H1 (cell line): Measurements from ENCODE around the gene C20orf141. TPM values are rescaled to one million over a fixed set of nuclear protein-coding genes. Genes with fewer than 3 reads are reported as not detected.

Experiments
- CTCF ChIA-PET: fragments of 300-600 bp; sonication (Branson Sonifier 250); formaldehyde crosslinking; loops from one replicate; lab custom pipeline; 2021; ENCODE audit not compliant: partially characterized antibody; lab: Charles Lee
- POLR2A ChIA-PET: fragments of 300-600 bp; sonication (Branson Sonifier 250); formaldehyde crosslinking; loops from one replicate; lab custom pipeline; 2021; ENCODE audit warnings: inconsistent platforms; ENCODE audit not compliant: partially characterized antibody; lab: Charles Lee
- DNase-seq, 2 experiments: peaks; one replicate each; pipeline versions ENCODE4 v3.0.0 to v3.0.0-alpha.2; 2010 to 2022; ENCODE audit warnings: low spot score in 2 of 2, low read depth in 1 of 2, mixed read lengths in 1 of 2
- FAIRE-seq: peaks from 2 replicates; lab custom pipeline; 2011; peaks lifted over from hg19 to GRCh38; lab: Jason Lieb, UNC
- H2AFZ ChIP-seq: 2 replicates; pipeline ENCODE4 v1.8.1; 2012; ENCODE audit warnings: low read length, inconsistent platforms
- H2AK5ac ChIP-seq: 2 replicates; pipeline ENCODE4 v1.6.1; 2013; ENCODE audit warnings: low read depth, low read length
- H2BK120ac ChIP-seq: replicated peaks from 2 replicates; pipeline ENCODE3; 2013; ENCODE audit warnings: low read depth, low read length, inconsistent platforms
- H2BK12ac ChIP-seq: 2 replicates; pipeline ENCODE4 v1.6.1; 2013; ENCODE audit warnings: low read depth, low read length
- H2BK15ac ChIP-seq: 2 replicates; pipeline ENCODE4 v1.6.1; 2013; ENCODE audit warnings: low read length
- H2BK20ac ChIP-seq: 2 replicates; pipeline ENCODE4 v1.6.1; 2013; ENCODE audit warnings: low read length
- H2BK5ac ChIP-seq: 2 replicates; pipeline ENCODE4 v1.6.1; 2013; ENCODE audit warnings: low read depth, low read length
- H3K14ac ChIP-seq: 2 replicates; pipeline ENCODE4 v1.6.1; 2013; ENCODE audit warnings: inconsistent platforms; ENCODE audit not compliant: insufficient read length
- H3K18ac ChIP-seq: 2 replicates; pipeline ENCODE4 v1.6.1; 2013; ENCODE audit warnings: low read length; ENCODE audit errors: extremely low read depth
- H3K23ac ChIP-seq: 2 replicates; pipeline ENCODE4 v1.6.1; 2013; ENCODE audit warnings: inconsistent platforms; ENCODE audit not compliant: insufficient read length
- H3K23me2 ChIP-seq: 2 replicates; pipeline ENCODE4 v1.6.1; 2013; ENCODE audit warnings: low read depth, low read length
- H3K27ac ChIP-seq: 2 replicates; pipeline ENCODE4 v1.6.1; 2011; ENCODE audit warnings: low read depth, low read length, inconsistent platforms
- H3K27me3 ChIP-seq, 4 experiments: replicated peaks in 1 of 4; 1 replicate in 1 of 4; 2 replicates in 3 of 4; pipeline versions ENCODE4 v1.6.1 to v1.8.1; 2011 to 2013; ENCODE audit warnings: low read length in 3 of 4, mild to moderate bottlenecking in 3 of 4, inconsistent platforms in 2 of 4, mixed read lengths in 2 of 4, moderate library complexity in 1 of 4; ENCODE audit not compliant: control insufficient read depth in 3 of 4, insufficient read depth in 3 of 4; ENCODE audit errors: extremely low read depth in 1 of 4
- H3K36me3 ChIP-seq, 4 experiments: 2 replicates each; pipeline versions ENCODE4 v1.6.1 to v1.8.1; 2011 to 2013; ENCODE audit warnings: mild to moderate bottlenecking in 4 of 4, low read length in 3 of 4, moderate library complexity in 2 of 4, control low read depth in 1 of 4, inconsistent platforms in 1 of 4; ENCODE audit not compliant: insufficient read depth in 4 of 4, control insufficient read depth in 2 of 4
- H3K4ac ChIP-seq: replicated peaks from 2 replicates; pipeline ENCODE3; 2013; ENCODE audit warnings: low read length, low read depth, mixed read lengths, inconsistent platforms; ENCODE audit not compliant: insufficient read length
- H3K4me1 ChIP-seq, 4 experiments: replicated peaks in 1 of 4; 1 replicate in 1 of 4; 2 replicates in 3 of 4; pipeline versions ENCODE4 v1.6.1 to v1.8.1; 2011 to 2013; ENCODE audit warnings: low read length in 3 of 4, inconsistent platforms in 2 of 4, mixed read lengths in 1 of 4; ENCODE audit not compliant: insufficient read depth in 4 of 4, control insufficient read depth in 3 of 4
- H3K4me2 ChIP-seq, 2 experiments: 2 replicates each; pipeline versions ENCODE4 v1.6.1 to v1.8.1; 2011 to 2013; ENCODE audit warnings: low read depth in 2 of 2, low read length in 2 of 2, control low read depth in 1 of 2, inconsistent platforms in 1 of 2, mild to moderate bottlenecking in 1 of 2; ENCODE audit not compliant: insufficient read depth in 1 of 2
- H3K4me3 ChIP-seq, 4 experiments: fragments of 200-600, 300-600 bp in 1 of 4; sonication (generic), shearing (Covaris generic), sonication (Bioruptor Twin) in 1 of 4; 2 replicates each; pipeline versions ENCODE4 v1.5.1 to v1.8.1; 2011 to 2016; ENCODE audit warnings: low read length in 4 of 4, low read depth in 3 of 4, control low read depth in 2 of 4, inconsistent platforms in 2 of 4, mild to moderate bottlenecking in 2 of 4, mixed read lengths in 1 of 4, moderate library complexity in 1 of 4; ENCODE audit not compliant: insufficient read depth in 2 of 4; ENCODE audit errors: extremely low read depth in 1 of 4
- H3K56ac ChIP-seq: replicated peaks from 2 replicates; pipeline ENCODE3; 2013; ENCODE audit warnings: low read depth, mild to moderate bottlenecking, mixed read lengths, low read length, inconsistent platforms; ENCODE audit not compliant: insufficient read length
- H3K79me1 ChIP-seq: 2 replicates; pipeline ENCODE4 v1.6.1; 2013; ENCODE audit warnings: low read depth, low read length, control low read depth
- H3K79me2 ChIP-seq, 2 experiments: 2 replicates each; pipeline versions ENCODE4 v1.6.1 to v1.8.1; 2012 to 2013; ENCODE audit warnings: low read length in 2 of 2, mild to moderate bottlenecking in 2 of 2, inconsistent platforms in 1 of 2; ENCODE audit not compliant: insufficient read depth in 2 of 2, control insufficient read depth in 1 of 2
- H3K9ac ChIP-seq, 4 experiments: replicated peaks in 1 of 4; 1 replicate in 1 of 4; 2 replicates in 3 of 4; pipeline versions ENCODE4 v1.6.1 to v1.8.1; 2011 to 2013; ENCODE audit warnings: low read depth in 3 of 4, low read length in 3 of 4, control low read depth in 2 of 4, mild to moderate bottlenecking in 2 of 4, moderate library complexity in 2 of 4, inconsistent platforms in 1 of 4; ENCODE audit errors: extremely low read depth in 1 of 4
- H3K9me3 ChIP-seq, 2 experiments: 2 replicates each; pipeline versions ENCODE4 v1.6.1 to v1.8.1; 2012 to 2013; ENCODE audit warnings: mild to moderate bottlenecking in 2 of 2, moderate library complexity in 2 of 2, control low read depth in 1 of 2, inconsistent platforms in 1 of 2, low read depth in 1 of 2, low read length in 1 of 2, mixed read lengths in 1 of 2; ENCODE audit not compliant: insufficient read depth in 2 of 2
- H4K20me1 ChIP-seq, 2 experiments: replicated peaks in 1 of 2; 2 replicates each; pipeline versions ENCODE3 to v1.8.1; 2011 to 2013; ENCODE audit warnings: inconsistent platforms in 2 of 2, low read length in 2 of 2, mild to moderate bottlenecking in 1 of 2; ENCODE audit not compliant: insufficient read depth in 2 of 2, control insufficient read depth in 1 of 2
- H4K5ac ChIP-seq: 2 replicates; pipeline ENCODE4 v1.6.1; 2013; ENCODE audit warnings: low read length, low read depth, mixed read lengths, inconsistent platforms; ENCODE audit not compliant: insufficient read length
- H4K8ac ChIP-seq: 2 replicates; pipeline ENCODE4 v1.8.0; 2013; ENCODE audit warnings: mild to moderate bottlenecking, moderate library complexity, low read length, inconsistent platforms; ENCODE audit not compliant: insufficient read depth; ENCODE audit errors: extremely low read depth
- H4K91ac ChIP-seq: replicated peaks from 2 replicates; pipeline ENCODE3; 2013; ENCODE audit warnings: low read length, mixed read lengths, inconsistent platforms; ENCODE audit not compliant: insufficient read length
- ATF3 ChIP-seq: IDR thresholded peaks from 2 replicates; pipeline ENCODE4 v1.6.1; 2011; ENCODE audit warnings: low read depth, mild to moderate bottlenecking, low read length; ENCODE audit not compliant: insufficient read depth
- CREB1 ChIP-seq: IDR thresholded peaks from 2 replicates; pipeline ENCODE4 v1.6.1; 2012; ENCODE audit warnings: inconsistent platforms
- EZH2 ChIP-seq: fragments of 200-600 bp; sonication (generic); IDR thresholded peaks from 2 replicates; pipeline ENCODE4 v1.7.1; 2012; ENCODE audit warnings: low read depth, mild to moderate bottlenecking, moderate library complexity, low read length, inconsistent platforms; ENCODE audit not compliant: severe bottlenecking
- KDM1A ChIP-seq: fragments of 200-600, 300-600 bp; sonication (generic); IDR thresholded peaks from 2 replicates; pipeline ENCODE4 v1.7.1; 2016; ENCODE audit warnings: mild to moderate bottlenecking, low read length, borderline replicate concordance
- MAX ChIP-seq: IDR thresholded peaks from 2 replicates; pipeline ENCODE4 v1.6.1; 2012; ENCODE audit warnings: inconsistent platforms
- POLR2A ChIP-seq, 2 experiments: IDR thresholded peaks; 1 replicate in 1 of 2; 2 replicates in 1 of 2; pipeline ENCODE4 v1.6.1; 2011; ENCODE audit warnings: low read depth in 2 of 2, low read length in 2 of 2, mild to moderate bottlenecking in 2 of 2; ENCODE audit errors: control extremely low read depth in 1 of 2
- SAP30 ChIP-seq: fragments of 300-600 bp; sonication (generic); IDR thresholded peaks from 2 replicates; pipeline ENCODE4 v1.7.1; 2012; ENCODE audit warnings: low read length, moderate library complexity, mild to moderate bottlenecking, inconsistent platforms; ENCODE audit not compliant: insufficient read depth, insufficient replicate concordance
- SIX5 ChIP-seq: IDR thresholded peaks from 2 replicates; pipeline ENCODE4 v1.6.1; 2011; ENCODE audit warnings: mild to moderate bottlenecking, low read depth, low read length
- SUZ12 ChIP-seq: fragments of 200-600 bp; sonication (generic); IDR thresholded peaks from 2 replicates; pipeline ENCODE4 v1.6.1; 2012; ENCODE audit warnings: mild to moderate bottlenecking, inconsistent platforms, low read length, moderate library complexity, mixed read lengths
- TCF12 ChIP-seq: IDR thresholded peaks from 2 replicates; pipeline ENCODE4 v1.6.1; 2011; ENCODE audit warnings: low read depth, mild to moderate bottlenecking, low read length
- YY1 ChIP-seq: IDR thresholded peaks from 2 replicates; pipeline ENCODE4 v1.6.1; 2011; ENCODE audit warnings: low read depth, mild to moderate bottlenecking, low read length
- WGBS, 2 experiments: shearing (Covaris generic) in 1 of 2; methylation state at CpG; one replicate each; pipeline versions ENCODE4 v1.1.6 to v1.1.7; 2013 to 2015; ENCODE audit warnings: low lambda C conversion rate in 2 of 2, mixed read lengths in 2 of 2, inconsistent platforms in 1 of 2, low coverage in 1 of 2, missing lambda C conversion rate in 1 of 2; ENCODE audit not compliant: insufficient replicate concordance in 2 of 2, insufficient coverage in 1 of 2, insufficient read length in 1 of 2; ENCODE audit errors: extremely low coverage in 1 of 2, missing lambda C conversion rate in 1 of 2; 5-methylcytosine and 5-hydroxymethylcytosine counted together
- polyA plus RNA-seq, 7 experiments: library from polyadenylated mRNA; depleted of rRNA in 3 of 7; stranded (reverse) in 5 of 7; unstranded in 2 of 7; fragments of >200 nt in 5 of 7; fragments of 200-250 nt in 2 of 7; gene quantifications; 1 replicate in 5 of 7; 2 replicates in 1 of 7; 4 replicates in 1 of 7; pipeline versions ENCODE4 v1.2.1 to v1.2.3, GENCODE V29; 2011 to 2013; ENCODE audit warnings: missing spikeins in 2 of 7, mixed read lengths in 2 of 7
- total RNA-seq: library from RNA; stranded (reverse); fragmentation: NEBNext Ultra II Directional; extraction: Animal tissue kit (Norgen Biotek cat#: 25700); gene quantifications from 2 replicates; pipeline ENCODE4 v1.2.1, GENCODE V29; 2021

Gene C20orf141
- total and polyA plus RNA-seq, 2 of the 8 experiments (the other 6 are each of a cell fraction or from before 2014, with no cell fraction given) = not detected

DNA sequence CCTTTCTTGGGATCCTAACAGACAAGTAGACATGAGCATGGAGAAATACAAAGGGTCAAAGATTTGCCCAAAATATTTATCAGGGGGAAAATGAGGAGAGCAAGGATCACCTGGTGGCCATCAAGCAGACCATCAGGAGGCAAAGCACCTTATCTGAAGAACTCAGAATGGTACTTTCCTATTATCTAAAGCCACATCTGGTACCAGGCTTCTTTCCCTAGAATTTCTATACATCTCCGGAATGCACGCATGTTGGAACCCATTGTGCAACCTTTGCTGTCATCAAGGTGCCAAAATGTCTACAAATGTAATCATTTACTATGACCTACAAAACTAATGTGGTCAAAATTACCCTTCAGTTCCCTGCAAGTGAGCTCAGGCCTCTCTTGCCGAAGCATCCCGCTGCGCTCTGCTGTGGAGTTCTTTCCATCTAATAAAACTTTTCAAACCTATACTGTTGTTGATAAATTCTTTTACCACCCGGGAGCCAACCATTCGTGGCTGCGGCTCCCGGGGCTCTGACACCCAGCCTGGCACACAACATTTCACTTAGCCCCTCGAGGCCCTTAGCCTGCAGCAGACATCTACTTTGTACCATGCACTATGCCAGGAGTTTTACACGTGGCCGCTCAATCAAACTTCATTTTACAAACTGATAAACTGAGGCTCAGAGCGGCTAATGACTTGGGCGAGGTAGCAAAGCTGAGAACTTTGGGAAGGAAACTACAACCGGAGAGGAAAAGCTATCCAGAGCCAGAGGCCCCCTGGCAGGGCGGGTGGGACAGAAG, 10.6 kb upstream of the C20orf141 start:
- no peak overlapping the region for H2AFZ ChIP-seq
- H3K4me1 ChIP-seq = peaks cover 0 to 26% (median 14%) of the 10 kb centered on the region in 4 experiments; a peak in 6 of 7 replicates
- POLR2A ChIA-PET = interaction anchor here (1.9 kb wide), 1 partner anchor 148 kb away, joined by 6 read pairs; no protein-coding TSS in a partner anchor
- H2BK120ac ChIP-seq = no peak overlapping the region
- no peak overlapping the region for H2BK12ac ChIP-seq
- FAIRE-seq (no peak), DNase-seq (no peak)
- no peak overlapping the region for H3K23ac ChIP-seq
- peak overlapping the region in 3 of 4 experiments; percentile 21 to 52 (median 28); a peak in 3 of 8 replicates for H3K4me3 ChIP-seq
- no peak overlapping the region for H2AK5ac ChIP-seq
- H2BK20ac ChIP-seq = no peak overlapping the region
- no peak overlapping the region; the same call in 1 of the 2 replicates for H4K8ac ChIP-seq
- H3K4ac ChIP-seq = no peak overlapping the region
- H3K18ac ChIP-seq = no peak overlapping the region
- H2BK5ac ChIP-seq = no peak overlapping the region
- CTCF ChIA-PET = interaction anchor here (1.1 to 1.5 kb wide), 2 partner anchors 12 to 23 kb away, joined by 3 read pairs; partner anchors contain the start of gene TMEM239
- no peak overlapping the region for H3K9ac ChIP-seq
- no peaks in the 10 kb centered on the region for H3K36me3 ChIP-seq
- 47% methylated on average over 14 of the region's 16 CpGs; no CpG with 5 or more reads in 1 of the 2 experiments for WGBS, 2 experiments
- peaks cover 0 to 4% of the 10 kb centered on the region in 2 experiments for H4K20me1 ChIP-seq
- H3K79me2 ChIP-seq = no peaks in the 10 kb centered on the region
- no peak overlapping the region for H4K5ac ChIP-seq
- no peaks in the 10 kb centered on the region; the same call in 1 of the 2 replicates for H3K79me1 ChIP-seq
- H4K91ac ChIP-seq = no peak overlapping the region
- H3K23me2 ChIP-seq = peaks cover 17% of the 10 kb centered on the region
- H3K27ac ChIP-seq = no peak overlapping the region
- H3K27me3 ChIP-seq = peaks cover 41 to 71% (median 66%) of the 10 kb centered on the region in 4 experiments
- no peak overlapping the region for H3K14ac ChIP-seq
- H2BK15ac ChIP-seq = no peak overlapping the region
- TF ChIP-seq SIX5 (no peak), SAP30 (no peak), CREB1 (no peak), POLR2A (IDR thresholded peaks at IDR 0.05; ENCODE audit: control extremely low read depth in 1 of 2, low read depth in 2 of 2, low read length in 2 of 2) (no peak), SUZ12 (no peak; the same call in 1 of the 2 replicates), ATF3 (no peak), YY1 (no peak), EZH2 (no peak), TCF12 (no peak), KDM1A (no peak), MAX (no peak)
- TF ChIP-seq, all 59 proteins: peak for 0
- Histone ChIP-seq H3K9me3 (no peaks in the 10 kb centered on the region), H3K4me2 (peak overlapping the region; percentile 78 to 79; a peak in 3 of 4 replicates), H3K56ac (no peak overlapping the region)
